AG08396 (cell line): ENCODE results near the gene SKAP1.

Experiments
- DNase-seq: peaks from one replicate; pipeline ENCODE4 v3.0.0; 2012; ENCODE audit warnings: low spot score, mixed read lengths

SKAP1 gene

DNA sequence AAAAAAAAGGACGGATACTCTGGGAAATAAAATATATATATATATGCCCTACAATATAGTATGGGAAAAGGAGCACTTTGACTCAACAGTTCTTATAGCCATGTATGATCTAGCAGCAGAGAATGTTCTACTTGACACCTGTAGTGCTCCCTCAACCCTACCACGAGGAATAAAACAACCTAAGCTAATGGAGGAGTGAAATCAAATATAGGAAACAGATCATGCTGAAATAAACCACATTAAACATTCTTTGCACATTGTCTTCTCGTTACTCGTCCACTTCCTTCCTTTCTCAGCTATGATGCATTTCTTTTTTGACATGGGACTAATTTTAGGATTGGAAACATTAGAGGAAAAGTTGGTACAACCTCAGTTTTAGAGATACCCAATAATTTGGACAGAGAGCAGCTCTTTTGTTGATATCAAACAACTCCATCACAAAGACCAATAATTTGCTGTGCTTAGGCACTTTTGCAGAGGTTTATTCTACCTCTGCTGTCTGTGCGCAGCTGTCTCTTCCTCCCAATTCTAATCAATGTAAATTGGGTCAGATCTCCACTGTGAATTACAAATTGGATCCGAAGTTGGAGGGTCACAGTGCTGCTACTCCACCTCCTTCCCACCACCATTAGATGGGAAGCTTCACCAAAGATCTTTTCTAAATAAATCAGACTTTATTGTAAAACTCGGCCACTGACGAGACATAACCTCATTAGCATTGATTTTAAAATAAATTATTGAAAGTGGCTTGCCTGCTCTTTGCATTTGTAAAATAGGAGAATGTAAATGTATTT is 256.6 kb downstream of the SKAP1 start:
- DNase-seq: no peak

DNA sequence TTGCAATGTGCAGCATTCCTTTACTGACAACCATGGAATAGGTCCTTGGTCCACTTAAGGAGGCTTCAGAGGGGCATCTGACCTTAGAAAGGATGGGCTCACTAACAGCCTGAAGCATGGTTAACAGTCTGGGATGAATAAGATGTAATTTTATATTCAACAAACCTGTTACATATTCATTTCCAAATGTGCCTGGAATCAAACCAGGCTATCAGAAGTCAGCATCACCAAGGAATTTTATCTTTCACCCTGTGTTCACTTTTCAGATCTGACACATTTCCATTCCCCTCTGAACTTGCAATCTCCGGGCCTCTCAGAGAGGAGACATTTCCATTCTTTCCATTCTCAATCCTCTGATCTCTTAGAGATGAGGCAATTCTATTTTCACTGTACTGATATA is 260.1 kb downstream of the SKAP1 start:
- DNase-seq: no peak

DNA sequence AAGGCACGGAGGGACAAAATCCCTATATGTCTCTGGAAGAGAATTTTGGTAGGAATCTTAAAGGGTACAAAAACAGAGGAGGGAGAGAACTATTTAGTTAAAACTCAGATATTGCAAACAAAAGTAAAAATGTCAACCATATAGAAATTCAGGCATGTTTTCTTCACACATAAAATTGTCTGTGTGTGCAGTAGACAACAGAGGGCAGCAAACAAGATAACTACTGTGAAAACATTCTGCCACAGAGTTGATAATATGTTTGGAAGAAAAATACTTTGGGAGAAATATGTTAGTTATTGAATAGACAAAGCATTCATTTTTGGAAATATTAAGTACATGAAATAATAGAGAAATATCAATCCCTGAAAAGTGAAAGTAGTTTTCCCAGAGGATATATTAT is 266.2 kb downstream of the SKAP1 start:
- no peak for DNase-seq

DNA sequence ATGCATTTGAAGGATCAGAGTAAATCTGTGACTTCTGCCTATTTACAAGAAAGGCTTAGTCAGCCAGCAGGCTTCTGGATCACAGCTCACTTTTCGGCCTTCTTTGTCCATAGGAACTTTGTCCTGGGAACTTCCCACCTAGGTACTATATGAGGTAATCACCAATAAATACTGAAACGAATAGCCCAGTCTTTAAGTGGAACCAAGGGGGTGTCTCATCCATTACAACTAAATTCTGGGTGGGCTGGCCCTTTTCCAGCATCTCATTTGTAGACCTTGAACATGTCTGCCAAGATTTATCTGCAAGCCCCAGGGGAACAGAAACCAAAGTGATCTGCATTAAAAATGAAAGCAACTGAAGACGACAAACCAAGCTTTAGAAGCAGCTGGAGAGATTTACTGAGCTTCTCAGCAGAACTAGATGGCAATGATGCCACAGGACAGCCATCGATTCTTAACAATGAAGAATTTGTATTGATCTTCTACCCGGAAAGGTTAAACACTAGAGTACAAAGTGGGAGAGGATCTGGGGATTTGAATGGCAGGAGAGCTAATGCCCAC is 267.0 kb downstream of the SKAP1 start:
- DNase-seq: no peak

GRCh38 chr17:48162306-48162934 is 267.6 kb downstream of the SKAP1 start:
- DNase-seq: no peak

- DNase-seq: no peak
These were observed 268.7 kb downstream of the SKAP1 start for GRCh38 chr17:48161127-48161905.

DNA sequence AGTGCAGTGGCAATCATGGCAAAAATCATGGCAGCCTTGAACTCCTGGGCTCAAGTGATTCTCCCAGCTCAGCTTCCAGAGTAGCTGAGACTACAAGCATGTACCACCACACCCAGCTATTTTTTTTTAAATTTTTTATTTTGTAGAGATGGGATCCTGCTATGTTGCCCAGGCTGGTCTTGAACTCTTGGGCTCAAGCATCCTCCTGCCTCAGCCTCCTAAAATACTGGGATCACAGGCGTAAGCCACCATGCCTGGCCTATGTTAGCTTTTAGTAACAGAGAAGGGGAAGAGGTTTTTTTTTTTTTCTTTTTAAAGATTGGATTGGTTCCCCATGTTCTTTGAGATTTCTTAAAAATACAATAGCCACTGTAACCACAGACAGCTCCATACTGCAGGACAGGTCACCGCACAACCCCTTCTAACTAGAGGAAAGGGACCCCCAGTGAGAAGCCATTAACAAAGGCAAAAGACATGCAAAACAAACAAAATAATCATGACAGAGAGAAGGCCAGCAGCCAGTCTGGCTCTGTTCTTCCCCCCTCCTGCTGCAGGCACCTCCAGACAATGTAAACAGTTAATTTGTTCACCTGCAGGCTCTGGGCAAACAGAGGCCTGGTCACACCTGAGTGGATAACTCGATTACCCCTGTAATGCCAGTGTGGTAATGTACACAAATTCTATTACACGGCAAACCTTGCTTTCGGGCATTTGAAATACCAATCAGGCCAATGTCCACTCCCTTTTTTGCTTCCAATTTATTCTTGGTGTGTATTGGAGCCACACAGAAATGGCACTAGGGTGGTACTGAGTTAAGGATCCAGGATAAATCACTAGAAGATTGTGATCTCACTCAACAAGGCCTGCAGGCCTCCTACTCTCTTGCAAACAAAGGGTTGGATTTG is 269.6 kb downstream of the SKAP1 start:
- no peak for DNase-seq

GRCh38 chr17:48159232-48159631 is 270.8 kb downstream of the SKAP1 start:
- DNase-seq: no peak

DNA sequence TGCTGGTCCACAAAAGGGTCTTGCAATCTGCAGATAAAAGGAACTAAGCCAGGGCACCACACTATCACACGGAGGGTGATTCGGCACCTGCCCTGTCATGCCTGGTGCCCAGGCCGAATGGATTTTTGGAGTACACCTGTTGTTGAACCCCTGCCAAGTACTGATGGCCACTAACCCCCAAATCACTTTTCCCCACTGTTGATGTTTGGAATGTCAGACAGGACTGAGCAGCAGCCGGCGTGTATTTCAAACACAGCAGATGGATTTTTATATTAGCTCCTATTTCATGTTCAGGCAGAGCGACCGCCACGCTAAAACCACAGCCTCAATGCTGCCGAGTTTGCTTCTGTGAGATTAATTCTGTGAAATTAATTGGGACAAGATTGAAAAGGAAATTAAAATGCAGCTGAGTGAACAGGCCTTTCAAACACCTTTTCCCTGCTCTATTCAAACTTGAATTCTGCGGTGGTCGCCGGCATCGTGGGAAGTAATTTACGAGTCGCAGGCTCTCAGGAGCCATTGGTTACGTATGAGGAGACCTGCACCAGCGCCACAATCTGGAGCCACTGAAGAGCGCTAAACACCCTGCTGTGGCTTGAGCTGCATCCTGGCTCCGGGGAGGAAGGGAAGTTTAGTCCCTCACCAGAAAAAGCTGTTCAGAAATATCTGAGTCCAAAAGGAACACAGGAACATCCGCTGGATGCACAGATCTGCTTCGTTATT is 274.0 kb downstream of the SKAP1 start:
- no peak for DNase-seq

GRCh38 chr17:48153691-48154358 is 276.2 kb downstream of the SKAP1 start:
- peak; percentile 31 for DNase-seq

GRCh38 chr17:48152289-48152688 is 277.7 kb downstream of the SKAP1 start:
- DNase-seq: no peak

- no peak for DNase-seq
These were observed 278.8 kb downstream of the SKAP1 start for GRCh38 chr17:48151220-48151619.

- no peak for DNase-seq
These were observed 279.4 kb downstream of the SKAP1 start for GRCh38 chr17:48150597-48151001.

- DNase-seq: no peak
These were observed 280.1 kb downstream of the SKAP1 start for GRCh38 chr17:48149787-48150463.

- no peak for DNase-seq
These were observed 280.9 kb downstream of the SKAP1 start for GRCh38 chr17:48148854-48149786.

DNA sequence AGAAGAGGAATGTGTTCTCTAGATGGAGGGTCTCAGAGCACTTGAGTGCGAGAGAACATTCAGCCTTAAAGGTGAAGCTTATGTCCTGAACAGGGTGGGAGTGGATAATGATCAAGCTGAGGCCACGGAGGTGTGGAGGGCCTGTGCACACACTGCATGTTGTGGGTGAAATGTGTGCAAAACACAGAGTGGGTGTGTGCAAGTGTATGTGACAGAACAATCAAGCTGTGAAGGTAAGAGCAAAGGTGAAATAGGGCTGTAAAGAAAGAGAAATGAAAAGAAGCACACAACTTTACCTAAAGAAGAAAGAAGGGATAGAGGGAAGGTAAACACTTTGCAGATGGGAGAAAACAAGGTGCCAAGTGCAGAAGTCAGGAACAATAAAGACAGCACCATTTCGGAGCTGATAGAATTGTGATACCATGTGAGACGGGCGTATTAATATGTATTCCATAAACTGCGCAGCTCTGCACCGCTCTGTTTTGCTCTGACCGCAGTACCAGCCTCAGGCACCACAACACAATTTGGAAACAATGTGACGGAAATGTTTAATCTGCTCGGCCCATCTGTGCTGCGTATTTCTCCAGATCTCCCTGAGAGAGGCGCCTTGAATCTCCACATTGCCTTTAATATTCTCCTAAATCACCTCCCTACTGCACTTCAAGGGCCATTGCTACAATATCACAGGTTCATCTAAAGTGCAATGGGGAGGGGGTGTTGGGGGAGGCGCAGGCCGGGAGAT is 281.8 kb downstream of the SKAP1 start:
- no peak for DNase-seq

DNA sequence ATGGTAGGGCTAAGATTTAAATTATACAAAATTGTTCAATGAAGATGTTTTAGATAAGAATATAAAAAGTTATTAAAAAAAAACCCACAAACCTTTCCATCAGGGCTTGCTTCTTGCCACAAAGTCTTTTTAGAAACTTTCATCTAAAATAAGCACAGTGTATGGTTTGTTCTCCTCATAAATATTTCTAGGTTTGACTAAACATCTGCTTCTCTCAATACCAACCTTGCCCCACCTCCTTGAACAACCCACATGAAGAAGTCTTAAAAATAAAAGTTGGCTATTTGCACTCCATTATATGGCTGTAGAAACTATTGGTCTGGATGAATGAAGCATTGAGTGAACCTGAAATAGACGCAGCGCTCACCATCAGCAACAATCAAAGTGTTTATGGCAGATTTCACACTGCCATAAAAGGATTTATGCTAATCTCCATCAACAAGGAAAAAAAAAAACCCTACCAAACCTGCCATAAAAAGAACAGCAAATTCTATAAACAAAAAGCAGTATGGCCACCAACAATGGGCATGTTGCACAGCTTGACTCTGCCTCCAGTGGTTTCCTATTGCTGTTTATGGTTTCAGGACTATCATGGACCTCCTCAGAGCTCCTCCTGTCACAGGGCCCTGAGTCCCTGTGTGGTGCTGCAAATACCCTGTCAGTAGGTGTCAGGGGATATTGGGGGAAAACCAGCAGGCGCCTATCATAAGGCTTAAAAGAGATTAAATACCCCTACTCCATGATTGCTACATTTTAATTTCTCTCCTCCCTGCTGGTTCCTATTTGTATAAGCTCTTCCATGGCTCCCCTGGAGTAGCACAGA is 284.8 kb downstream of the SKAP1 start:
- no peak for DNase-seq
